GM12878 (cell line): Measurements from ENCODE around the gene KDM6A. TPM values are rescaled to one million over a fixed set of nuclear protein-coding genes. Genes with fewer than 3 reads are reported as not detected.

Experiments
- ATAC-seq: fragments of 200-7000 bp; cut with Tn5 transposase; 3 replicates; pipeline ENCODE4 v1.9.1; 2020; ENCODE audit warnings: mild to moderate bottlenecking, moderate library complexity
- BruUV-seq: library from RNA; stranded (reverse); fragments of 400-500 nt; replicated peaks from 2 replicates; lab custom pipeline; 2021; lab: Mats Ljungman, UMichigan
- CTCF ChIA-PET: fragments of 300-600 bp; sonication (Branson Sonifier 250); formaldehyde crosslinking; extraction: SDS; loops from one replicate; lab custom pipeline; 2021; ENCODE audit warnings: inconsistent platforms; lab: Yijun Ruan, JAX
- POLR2A ChIA-PET: fragments of 350-600 bp; formaldehyde crosslinking; extraction: SDS; loops from one replicate; lab custom pipeline; 2021; ENCODE audit warnings: inconsistent platforms; lab: Charles Lee
- RAD21 ChIA-PET: fragments of 300-600 bp; sonication (Branson Sonifier 250); formaldehyde crosslinking; loops from one replicate; lab custom pipeline; 2023; ENCODE audit warnings: antibody characterized with exemption; ENCODE audit not compliant: unreplicated experiment; lab: Charles Lee
- SMC1A ChIA-PET: fragments of 300-600 bp; sonication (Branson Sonifier 250); formaldehyde crosslinking; loops from one replicate; lab custom pipeline; 2023; ENCODE audit not compliant: unreplicated experiment, uncharacterized antibody; lab: Charles Lee
- DNase-seq: peaks from one replicate; pipeline ENCODE4 v3.0.0-alpha.2; 2011; ENCODE audit warnings: low read depth, low spot score
- FAIRE-seq: peaks from 3 replicates; lab custom pipeline; 2011; peaks lifted over from hg19 to GRCh38; lab: Jason Lieb, UNC
- H2AFZ ChIP-seq: 2 replicates; pipeline ENCODE4 v1.6.0; 2011; ENCODE audit warnings: low read depth, low read length, control low read depth; ENCODE audit not compliant: control insufficient read depth
- H3K27ac ChIP-seq: 2 replicates; pipeline ENCODE4 v1.5.1; 2011; ENCODE audit warnings: control low read depth; ENCODE audit not compliant: control insufficient read depth, insufficient read depth
- H3K27me3 ChIP-seq, 2 experiments: replicated peaks in 1 of 2; 2 replicates each; pipeline versions ENCODE4 v1.6.0 to v1.6.1; 2011; ENCODE audit warnings: low read length in 1 of 2; ENCODE audit not compliant: control insufficient read depth in 2 of 2, insufficient read depth in 2 of 2
- H3K36me3 ChIP-seq, 2 experiments: 2 replicates each; pipeline ENCODE4 v1.5.1; 2011; ENCODE audit warnings: low read length in 1 of 2; ENCODE audit not compliant: control insufficient read depth in 2 of 2, insufficient read depth in 2 of 2
- H3K4me1 ChIP-seq: 2 replicates; pipeline ENCODE4 v1.6.1; 2011; ENCODE audit warnings: mild to moderate bottlenecking, low read length, moderate library complexity, mixed read lengths; ENCODE audit not compliant: control insufficient read depth, insufficient read depth
- H3K4me2 ChIP-seq: 2 replicates; pipeline ENCODE4 v1.6.0; 2011; ENCODE audit warnings: control low read depth; ENCODE audit not compliant: control insufficient read depth, insufficient read depth
- H3K4me3 ChIP-seq: fragments of 200-600 bp; sonication (generic); 2 replicates; pipeline ENCODE4 v1.5.1; 2016
- H3K79me2 ChIP-seq: 2 replicates; pipeline ENCODE4 v1.6.0; 2011; ENCODE audit warnings: low read length; ENCODE audit not compliant: control insufficient read depth, insufficient read depth
- H3K9ac ChIP-seq: 2 replicates; pipeline ENCODE4 v1.8.0; 2011; ENCODE audit warnings: low read length, control low read depth, mixed read lengths; ENCODE audit not compliant: control insufficient read depth, insufficient read depth
- H3K9me3 ChIP-seq: replicated peaks from 3 replicates; pipeline ENCODE4 v1.5.1; 2011; ENCODE audit warnings: mild to moderate bottlenecking, low read length; ENCODE audit not compliant: control insufficient read depth, insufficient read depth
- H4K20me1 ChIP-seq: 2 replicates; pipeline ENCODE4 v1.6.0; 2011; ENCODE audit not compliant: control insufficient read depth, insufficient read depth
- BMI1 ChIP-seq: fragments of 450-650 bp; IDR thresholded peaks from 2 replicates; pipeline ENCODE4 v1.6.1; 2016; ENCODE audit warnings: mild to moderate bottlenecking, moderate library complexity, borderline replicate concordance
- CBX3 ChIP-seq: fragments of 200-600 bp; sonication (generic); IDR thresholded peaks from 2 replicates; pipeline ENCODE4 v1.6.1; 2016; ENCODE audit warnings: low read depth, borderline replicate concordance
- CEBPB ChIP-seq, 2 experiments: fragments of 150-350 bp in 1 of 2; IDR thresholded peaks; 2 replicates each; pipeline ENCODE4 v1.6.1; 2012 to 2014; ENCODE audit warnings: low read depth in 2 of 2, low read length in 2 of 2, borderline replicate concordance in 1 of 2, inconsistent platforms in 1 of 2
- E2F8 ChIP-seq: fragments of 450-650 bp; IDR thresholded peaks from 2 replicates; pipeline ENCODE4 v1.6.1; 2018; ENCODE audit warnings: mild to moderate bottlenecking, low read depth, moderate library complexity; ENCODE audit not compliant: partially characterized antibody
- IKZF2 ChIP-seq, 2 experiments: fragments of 450-650 bp; IDR thresholded peaks; 2 replicates each; pipeline ENCODE4 v1.6.1; 2017; ENCODE audit warnings: mild to moderate bottlenecking in 2 of 2, moderate library complexity in 2 of 2
- MTA2 ChIP-seq: fragments of 450-650 bp; IDR thresholded peaks from 2 replicates; pipeline ENCODE4 v1.6.1; 2016; ENCODE audit warnings: low read depth, mild to moderate bottlenecking, moderate library complexity
- NFYA ChIP-seq: IDR thresholded peaks from 2 replicates; pipeline ENCODE4 v1.6.1; 2011; ENCODE audit warnings: low read depth, mild to moderate bottlenecking, low read length, improper control_type of control experiment, borderline replicate concordance
- POLR2A ChIP-seq: IDR thresholded peaks from 2 replicates; pipeline ENCODE4 v1.6.1; 2011; ENCODE audit warnings: low read depth, mild to moderate bottlenecking, low read length
- RFX5 ChIP-seq: IDR thresholded peaks from 2 replicates; pipeline ENCODE4 v1.6.1; 2011; ENCODE audit warnings: low read depth, low read length, improper control_type of control experiment
- TCF12 ChIP-seq: IDR thresholded peaks from 2 replicates; pipeline ENCODE4 v1.6.1; 2011; ENCODE audit warnings: low read depth, mild to moderate bottlenecking, low read length
- ZBTB33 ChIP-seq: fragments of 450-650 bp; IDR thresholded peaks from 2 replicates; pipeline ENCODE4 v1.6.1; 2017; ENCODE audit warnings: mild to moderate bottlenecking
- WGBS: methylation state at CpG from one replicate; pipeline ENCODE4 v1.1.6; 2016; ENCODE audit warnings: low lambda C conversion rate; ENCODE audit not compliant: insufficient replicate concordance, insufficient coverage; ENCODE audit errors: missing lambda C conversion rate; 5-methylcytosine and 5-hydroxymethylcytosine counted together
- in situ Hi-C: fragments of 300-500 bp; cut with MboI; formaldehyde crosslinking; loops from 9 replicates; pipeline ENCODE4 v1.14.3; 2018; ENCODE audit warnings: mixed read lengths
- intact Hi-C: fragments of 100-400 bp; cut with micrococcal nuclease; formaldehyde crosslinking; loops from one replicate; pipeline ENCODE4 v1.14.2; 2022; ENCODE audit not compliant: unreplicated experiment
- polyA plus RNA-seq, 11 experiments: library from polyadenylated mRNA; depleted of rRNA in 4 of 11; unstranded in 6 of 11; stranded (reverse) in 5 of 11; fragments of >200 nt; fragmentation: Nextera tagmentation in 4 of 11; fragmentation: Illumina TruSeq in 1 of 11; extraction: Ambion mirVana in 4 of 11; extraction: Trizol in 1 of 11; gene quantifications; 1 replicate in 1 of 11; 2 replicates in 10 of 11; pipeline versions ENCODE4 v1.2.1 to v1.2.3, GENCODE V29; 2011 to 2016; ENCODE audit warnings: inconsistent platforms in 2 of 11, missing spikeins in 2 of 11, low read depth in 1 of 11
- total RNA-seq, 4 experiments: library from RNA; depleted of rRNA in 3 of 4; stranded (reverse); fragments of >200 nt in 3 of 4; fragmentation: Illumina TruSeq in 1 of 4; extraction: Trizol in 1 of 4; gene quantifications; 2 replicates each; pipeline versions ENCODE4 v1.2.1 to v1.2.3, GENCODE V29; 2013 to 2021

KDM6A gene
- total and polyA plus RNA-seq, 10 of the 15 experiments (the other 5 are each of a cell fraction or from before 2014, with no cell fraction given) = 7.9 to 29.0 (median 20.4) TPM

- H3K4me1 ChIP-seq = peaks cover 21% of the 10 kb centered on the region
- H2AFZ ChIP-seq = no peak overlapping the region
- ATAC-seq (no peak), FAIRE-seq (no peak), DNase-seq (no peak)
- H3K9ac ChIP-seq = no peak overlapping the region; the same call in 1 of the 2 replicates
- peaks cover 0 to 2% of the 10 kb centered on the region in 2 experiments; a peak in 1 of 4 replicates for H3K36me3 ChIP-seq
- POLR2A ChIA-PET = no interaction called here
- H3K27me3 ChIP-seq = no peaks in the 10 kb centered on the region
- TF ChIP-seq MTA2 (no peak), ZBTB33 (no peak), NFYA (no peak), RFX5 (no peak), CBX3 (no peak), IKZF2 (IDR thresholded peaks at IDR 0.05) (no peak), TCF12 (no peak), POLR2A (no peak), E2F8 (no peak), BMI1 (no peak), CEBPB (IDR thresholded peaks at IDR 0.05; ENCODE audit: borderline replicate concordance in 1 of 2, low read depth in 2 of 2, low read length in 2 of 2) (no peak)
- peak overlapping the region; percentile 48; the same call in 1 of the 2 replicates for H3K4me3 ChIP-seq
- WGBS = 66% methylated on average over 4 of the region's 4 CpGs
- peaks cover under 1% of the 10 kb centered on the region; the same call in 2 of the 3 replicates for H3K9me3 ChIP-seq
- H4K20me1 ChIP-seq = no peaks in the 10 kb centered on the region
- in situ Hi-C loops = no loop called here
- no peak overlapping the region for H3K4me2 ChIP-seq
- RAD21 ChIA-PET = interaction anchor here (1.0 kb wide), 1 partner anchor 102 kb away, joined by 3 read pairs; no protein-coding TSS in a partner anchor
- intact Hi-C loops = no loop called here
- CTCF ChIA-PET = no interaction called here
- H3K27ac ChIP-seq = peak overlapping the region; percentile 68
- no TSS peak for BruUV-seq
- SMC1A ChIA-PET = interaction anchor here (0.7 to 2.0 kb wide), 5 partner anchors 8 to 125 kb away, joined by 3 to 6 read pairs (median 4); no protein-coding TSS in a partner anchor
- peaks cover 33% of the 10 kb centered on the region for H3K79me2 ChIP-seq
Observed at GRCh38 chrX:45001048-45001447, 128.1 kb downstream of the KDM6A start.
